ENCODE data around the gene ARHGDIG.

ARHGDIG gene

GRCh38 chr16:278863-279366 lies 1.5 kb upstream of the ARHGDIG start:
- no peak overlapping the region for H3K4me3 ChIP-seq (ENCODE audit: low read depth, low read length)
- TF ChIP-seq CTCF (IDR thresholded peaks at IDR 0.05; ENCODE audit: low read depth, low read length): no peak

- no peak overlapping the region for H3K4me3 ChIP-seq (ENCODE audit: low read depth, low read length)
- TF ChIP-seq CTCF (IDR thresholded peaks at IDR 0.05; ENCODE audit: low read depth, low read length): no peak
Measured at GRCh38 chr16:279531-279930, 860 bp upstream of the ARHGDIG start.

- no peak for TF ChIP-seq CTCF (IDR thresholded peaks at IDR 0.05; ENCODE audit: low read depth, low read length)
- H3K4me3 ChIP-seq (ENCODE audit: low read depth, low read length): no peak overlapping the region
Measured at GRCh38 chr16:280005-280460, 358 bp upstream of the ARHGDIG start.

GRCh38 chr16:280991-281659 lies 734 bp downstream of the ARHGDIG start:
- H3K4me3 ChIP-seq (ENCODE audit: low read depth, low read length): no peak overlapping the region
- TF ChIP-seq CTCF (IDR thresholded peaks at IDR 0.05; ENCODE audit: low read depth, low read length): no peak

GRCh38 chr16:281660-282255 lies 1.4 kb downstream of the ARHGDIG start:
- no peak for TF ChIP-seq CTCF (IDR thresholded peaks at IDR 0.05; ENCODE audit: low read depth, low read length)
- no peak overlapping the region for H3K4me3 ChIP-seq (ENCODE audit: low read depth, low read length)

GRCh38 chr16:282491-282890 lies 2.1 kb downstream of the ARHGDIG start:
- no peak for TF ChIP-seq CTCF (IDR thresholded peaks at IDR 0.05; ENCODE audit: low read depth, low read length)
- H3K4me3 ChIP-seq (ENCODE audit: low read depth, low read length): no peak overlapping the region
